IMR-90 (cell line): ENCODE data around the gene RER1.

Experiments
- CEBPB ChIP-seq: IDR thresholded peaks from 2 replicates; pipeline ENCODE4 v1.6.1; 2012; ENCODE audit warnings: low read depth, low read length, improper control_type of control experiment
- FOS ChIP-seq: fragments of 150-350 bp; IDR thresholded peaks from 2 replicates; pipeline ENCODE4 v1.6.1; 2016; ENCODE audit warnings: low read depth, low read length
- MXI1 ChIP-seq: IDR thresholded peaks from 2 replicates; pipeline ENCODE4 v1.6.1; 2012; ENCODE audit warnings: low read depth, mild to moderate bottlenecking, low read length, moderate library complexity, borderline replicate concordance
- TF ChIP-seq, protein P1 (sequence below): conservative IDR thresholded peaks from 2 replicates; pipeline ENCODE4 v1.5.1; 2012; ENCODE audit warnings: mild to moderate bottlenecking, low read depth, low read length, improper control_type of control experiment

DNA sequence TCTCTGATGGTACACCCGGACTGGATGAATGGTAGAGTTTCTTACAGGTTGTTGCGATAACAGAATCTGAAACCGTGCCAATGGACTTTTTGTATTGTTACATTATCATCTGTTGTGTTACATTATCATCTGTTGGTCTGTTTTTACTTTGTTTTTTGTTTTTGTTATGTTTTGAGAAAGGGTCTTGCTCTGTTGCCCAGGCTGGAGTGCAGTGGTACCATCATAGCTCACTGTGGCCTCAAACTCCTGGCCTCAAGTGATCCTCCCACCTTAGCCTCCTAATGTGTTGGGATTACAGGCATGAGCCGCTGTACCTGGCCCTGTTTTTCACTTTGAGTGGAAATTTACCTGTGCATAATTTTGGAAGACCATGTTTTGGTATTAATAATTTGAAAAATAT lies 30.9 kb downstream of the RER1 start:
- TF ChIP-seq, protein P1, sequence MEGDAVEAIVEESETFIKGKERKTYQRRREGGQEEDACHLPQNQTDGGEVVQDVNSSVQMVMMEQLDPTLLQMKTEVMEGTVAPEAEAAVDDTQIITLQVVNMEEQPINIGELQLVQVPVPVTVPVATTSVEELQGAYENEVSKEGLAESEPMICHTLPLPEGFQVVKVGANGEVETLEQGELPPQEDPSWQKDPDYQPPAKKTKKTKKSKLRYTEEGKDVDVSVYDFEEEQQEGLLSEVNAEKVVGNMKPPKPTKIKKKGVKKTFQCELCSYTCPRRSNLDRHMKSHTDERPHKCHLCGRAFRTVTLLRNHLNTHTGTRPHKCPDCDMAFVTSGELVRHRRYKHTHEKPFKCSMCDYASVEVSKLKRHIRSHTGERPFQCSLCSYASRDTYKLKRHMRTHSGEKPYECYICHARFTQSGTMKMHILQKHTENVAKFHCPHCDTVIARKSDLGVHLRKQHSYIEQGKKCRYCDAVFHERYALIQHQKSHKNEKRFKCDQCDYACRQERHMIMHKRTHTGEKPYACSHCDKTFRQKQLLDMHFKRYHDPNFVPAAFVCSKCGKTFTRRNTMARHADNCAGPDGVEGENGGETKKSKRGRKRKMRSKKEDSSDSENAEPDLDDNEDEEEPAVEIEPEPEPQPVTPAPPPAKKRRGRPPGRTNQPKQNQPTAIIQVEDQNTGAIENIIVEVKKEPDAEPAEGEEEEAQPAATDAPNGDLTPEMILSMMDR, result no peak
- TF ChIP-seq FOS, result no peak
- no peak for TF ChIP-seq CEBPB
- TF ChIP-seq MXI1, result no peak
